T follicular helper cell (primary cell): Measurements from ENCODE around the gene HSPBAP1.
A peak's percentile ranks its signal among the peaks of the same experiment; 100 is the strongest.

Source experiments
- DNase-seq: peaks from one replicate; pipeline ENCODE4 v3.0.0-alpha.2; 2020; ENCODE audit warnings: low read depth
- total RNA-seq, 2 experiments: gene quantifications; one replicate each; lab custom pipeline; 2026; lab: John Stamatoyannopoulos, UW

HSPBAP1 gene, protein sequence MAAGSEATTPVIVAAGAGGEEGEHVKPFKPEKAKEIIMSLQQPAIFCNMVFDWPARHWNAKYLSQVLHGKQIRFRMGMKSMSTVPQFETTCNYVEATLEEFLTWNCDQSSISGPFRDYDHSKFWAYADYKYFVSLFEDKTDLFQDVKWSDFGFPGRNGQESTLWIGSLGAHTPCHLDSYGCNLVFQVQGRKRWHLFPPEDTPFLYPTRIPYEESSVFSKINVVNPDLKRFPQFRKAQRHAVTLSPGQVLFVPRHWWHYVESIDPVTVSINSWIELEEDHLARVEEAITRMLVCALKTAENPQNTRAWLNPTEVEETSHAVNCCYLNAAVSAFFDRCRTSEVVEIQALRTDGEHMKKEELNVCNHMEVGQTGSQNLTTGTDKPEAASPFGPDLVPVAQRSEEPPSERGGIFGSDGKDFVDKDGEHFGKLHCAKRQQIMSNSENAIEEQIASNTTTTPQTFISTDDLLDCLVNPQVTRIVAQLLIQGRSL
- total RNA-seq = 13.1 to 25.0 reads per million in 2 experiments

DNA sequence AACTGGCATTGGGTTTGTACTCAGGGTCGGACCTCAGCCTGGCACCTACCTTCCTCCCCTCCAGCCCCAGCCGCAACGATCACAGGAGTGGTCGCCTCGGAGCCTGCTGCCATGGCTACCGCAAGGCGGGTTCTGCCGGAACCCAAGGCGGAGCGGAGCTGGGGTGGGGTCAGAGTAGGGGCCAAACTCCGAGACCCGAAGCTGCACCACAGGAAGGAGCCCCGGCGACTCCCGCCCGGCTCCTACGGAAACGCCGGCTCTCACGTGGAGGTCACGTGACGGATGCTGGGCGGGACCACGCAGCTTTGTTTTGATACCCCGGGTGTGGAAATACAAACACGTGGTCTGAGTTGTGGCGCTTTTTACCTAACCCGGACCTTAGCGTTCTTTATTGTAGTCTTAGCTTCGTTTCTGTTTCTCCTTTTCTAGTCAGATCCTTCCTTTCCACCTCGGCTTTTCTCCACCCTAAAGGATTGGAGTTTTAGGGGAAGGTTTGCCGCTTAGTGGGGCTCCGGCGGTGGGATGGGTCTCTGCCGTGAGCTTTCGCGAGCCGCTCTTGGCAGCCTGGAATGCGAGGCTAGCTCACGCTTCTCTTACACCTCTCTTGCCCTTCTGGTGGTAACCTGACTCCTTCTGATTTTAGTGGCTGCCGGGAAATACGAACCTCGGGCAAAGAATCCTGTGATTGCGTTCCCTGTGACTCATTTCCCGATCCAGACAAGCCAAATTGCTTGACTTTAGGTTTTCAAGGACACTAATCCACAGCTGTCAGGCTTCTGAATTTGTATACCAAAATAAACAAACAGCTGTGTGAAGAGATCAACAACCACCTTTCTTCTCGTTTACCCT, at the start of gene HSPBAP1:
Gene HSPBAP1, minus strand, starts transcription at position 264 of the 849 bp plus-strand sequence. Its CDS starts 151 bp downstream, at position 113.
- peak; percentile 86 for DNase-seq

DNA sequence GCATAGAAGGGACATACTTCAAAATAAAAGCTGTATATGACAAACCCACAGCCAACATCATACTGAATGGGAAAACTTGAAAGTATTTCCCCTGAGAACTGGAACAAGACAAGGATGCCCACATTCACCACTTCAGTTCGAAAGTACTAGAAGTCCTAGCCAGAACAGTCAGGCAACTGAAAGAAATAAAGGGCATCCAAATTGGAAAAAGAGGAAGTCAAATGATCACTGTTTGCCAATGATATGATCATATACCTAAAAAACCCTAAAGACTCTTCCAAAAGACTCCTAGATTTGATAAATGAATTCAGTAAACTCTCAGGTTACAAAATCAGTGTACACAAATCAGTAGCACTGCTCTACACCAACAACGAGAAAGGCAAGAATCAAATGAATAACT, 42.0 kb upstream of the HSPBAP1 start:
- no peak for DNase-seq

DNA sequence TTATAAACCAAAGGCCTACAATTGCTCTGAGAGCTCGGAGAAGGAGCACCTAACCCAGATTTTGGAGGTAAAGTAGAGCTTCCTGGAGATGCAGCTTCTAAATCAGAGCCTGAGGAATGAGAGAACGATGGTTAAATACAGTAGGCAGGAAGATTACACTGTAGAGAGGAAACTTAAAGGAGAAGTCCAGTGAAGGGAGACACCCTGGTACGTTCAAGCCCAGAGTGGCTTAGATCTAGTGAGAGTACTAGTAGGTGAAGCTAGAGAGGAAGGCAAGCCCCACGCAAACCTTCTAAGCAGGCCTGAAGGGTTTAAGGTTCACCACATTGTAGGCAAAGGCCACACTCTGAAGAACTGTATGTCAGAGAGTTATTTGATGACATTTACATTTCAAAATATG, 34.6 kb upstream of the HSPBAP1 start:
- no peak for DNase-seq

DNA sequence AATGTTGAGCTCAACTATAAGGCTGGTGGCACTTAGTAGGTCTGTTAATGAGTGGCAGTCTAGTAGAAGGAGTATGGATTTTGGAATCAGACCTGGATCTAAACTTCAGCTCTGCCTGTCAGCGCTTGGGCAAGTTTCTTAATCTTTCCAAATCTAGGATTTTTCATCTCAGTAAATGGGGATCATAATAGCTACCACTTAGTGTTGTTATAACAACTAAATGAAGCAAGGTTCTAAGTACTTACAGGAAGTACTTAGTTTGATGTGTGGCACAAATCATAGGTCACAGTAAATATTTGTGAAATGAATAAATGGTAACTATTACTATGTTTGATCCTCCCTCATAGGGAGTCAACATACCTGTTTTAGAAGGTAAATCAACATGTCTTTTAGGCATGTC, 32.6 kb upstream of the HSPBAP1 start:
- no peak for DNase-seq

DNA sequence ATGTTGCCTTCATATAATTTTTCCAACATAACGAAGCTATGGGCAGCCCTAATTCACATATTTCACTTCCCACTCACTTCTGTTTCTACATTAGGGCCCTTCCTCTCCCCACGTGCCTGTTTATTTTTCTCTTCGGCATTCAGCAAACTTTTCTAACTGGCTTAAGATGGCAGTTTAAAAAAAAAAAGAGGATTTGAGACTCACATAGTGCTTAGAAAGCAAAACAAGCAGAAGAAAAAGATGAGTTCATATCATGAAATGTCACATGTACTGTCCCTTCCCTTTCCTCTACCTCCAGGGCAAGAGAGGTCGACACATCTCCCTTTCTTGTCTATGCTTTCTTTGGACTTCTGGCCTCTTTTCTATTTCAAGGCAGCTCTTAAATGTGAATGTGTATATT, 31.8 kb upstream of the HSPBAP1 start:
- no peak for DNase-seq

DNA sequence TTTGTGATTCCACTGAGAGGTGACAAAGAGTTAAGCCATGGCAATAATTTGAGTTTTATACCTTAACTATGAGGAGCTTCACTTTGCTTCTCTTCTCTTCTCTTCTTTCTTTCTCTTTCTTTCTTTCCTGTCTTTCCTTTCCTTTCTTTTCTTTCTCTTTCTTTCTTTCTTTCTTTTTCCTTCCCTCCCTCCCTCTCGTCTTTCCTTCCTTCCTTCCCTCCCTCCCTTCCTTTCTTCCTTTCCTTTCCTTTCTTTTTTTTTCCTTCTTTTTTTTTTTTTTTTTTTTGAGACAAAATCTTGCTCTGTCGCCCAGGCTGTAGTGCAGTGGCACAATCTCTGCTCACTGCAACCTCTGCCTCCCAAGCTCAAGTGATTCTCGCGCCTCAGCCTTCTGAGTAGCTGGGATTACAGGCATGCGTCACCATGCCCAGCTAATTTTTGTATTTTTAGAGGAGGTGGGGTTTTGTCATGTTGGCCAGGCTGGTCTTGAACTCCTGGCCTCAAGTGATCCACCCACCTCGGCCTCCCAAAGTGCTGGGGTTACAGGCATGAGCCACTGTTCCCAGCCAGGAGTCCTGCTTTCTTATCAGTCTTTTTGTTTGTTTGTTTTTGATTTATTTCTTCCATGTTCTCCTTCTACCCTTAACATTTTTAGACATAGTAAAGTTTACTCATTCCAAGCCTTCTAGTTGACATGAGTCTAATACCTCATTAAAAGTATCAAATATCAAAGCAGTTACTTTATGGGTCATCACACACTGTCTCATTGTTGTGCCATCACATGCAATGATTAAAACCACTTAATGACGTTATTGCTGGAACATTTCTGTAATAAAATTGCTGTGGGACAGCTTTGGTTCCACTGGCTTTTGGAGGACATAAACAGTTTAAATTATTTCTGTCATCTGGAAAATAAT, 31.1 kb upstream of the HSPBAP1 start:
- DNase-seq = no peak

DNA sequence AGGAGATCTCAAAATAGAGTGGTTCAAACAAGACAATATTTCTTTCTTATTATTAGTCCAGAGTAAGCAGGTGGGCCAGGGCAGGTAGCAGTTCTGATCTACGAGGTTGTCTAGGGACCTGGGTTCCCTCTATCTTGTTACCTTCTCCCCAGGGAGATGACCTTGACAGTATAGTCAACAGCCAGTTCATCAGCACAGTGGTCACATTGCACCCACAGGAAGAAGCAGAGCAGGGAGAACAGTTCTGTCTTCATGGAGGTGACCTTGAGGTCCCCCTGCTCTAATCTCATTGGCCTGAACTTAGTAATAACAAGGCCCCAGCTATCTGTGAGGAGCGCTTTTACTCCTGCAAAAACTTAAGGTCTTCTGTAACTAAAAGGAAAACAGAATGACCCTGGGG, 23.0 kb upstream of the HSPBAP1 start:
- no peak for DNase-seq

DNA sequence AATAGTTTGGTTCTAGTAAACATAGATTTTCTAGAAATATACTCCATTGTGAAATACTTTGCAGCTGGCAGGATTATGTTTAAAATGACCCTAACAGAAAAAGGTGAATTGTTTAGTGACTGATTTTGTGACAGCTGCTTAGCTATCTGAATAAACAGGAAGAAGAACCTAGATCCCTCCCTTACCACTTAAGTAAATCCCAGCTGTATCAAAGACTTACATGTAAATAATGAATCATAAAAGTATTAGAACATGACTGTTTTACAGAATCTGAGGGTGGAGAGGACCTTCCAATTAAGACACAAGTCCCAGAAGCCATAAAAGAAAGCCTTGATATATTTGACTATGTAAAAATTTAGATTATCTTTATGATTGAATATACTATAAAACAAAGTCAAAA, 17.1 kb upstream of the HSPBAP1 start:
- DNase-seq = no peak

DNA sequence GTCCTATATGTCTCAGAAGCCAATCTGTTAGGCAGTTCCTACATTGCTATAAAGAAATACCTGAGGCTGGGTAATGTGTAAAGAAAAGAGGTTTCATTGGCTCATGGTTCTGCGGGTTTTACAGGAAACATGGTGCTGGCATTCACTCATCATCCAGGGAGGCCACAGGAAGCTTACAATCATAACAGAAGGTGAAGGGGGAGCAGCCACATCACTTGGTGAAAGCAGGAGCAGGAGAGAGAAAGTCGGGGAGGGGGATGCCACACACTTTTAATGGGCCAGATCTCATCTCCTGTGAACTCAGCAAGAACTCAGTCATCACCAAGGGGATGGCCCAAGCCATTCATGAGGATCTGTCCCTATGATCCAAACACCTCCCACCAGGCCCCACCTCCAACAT, 10.3 kb upstream of the HSPBAP1 start:
- no peak for DNase-seq

DNA sequence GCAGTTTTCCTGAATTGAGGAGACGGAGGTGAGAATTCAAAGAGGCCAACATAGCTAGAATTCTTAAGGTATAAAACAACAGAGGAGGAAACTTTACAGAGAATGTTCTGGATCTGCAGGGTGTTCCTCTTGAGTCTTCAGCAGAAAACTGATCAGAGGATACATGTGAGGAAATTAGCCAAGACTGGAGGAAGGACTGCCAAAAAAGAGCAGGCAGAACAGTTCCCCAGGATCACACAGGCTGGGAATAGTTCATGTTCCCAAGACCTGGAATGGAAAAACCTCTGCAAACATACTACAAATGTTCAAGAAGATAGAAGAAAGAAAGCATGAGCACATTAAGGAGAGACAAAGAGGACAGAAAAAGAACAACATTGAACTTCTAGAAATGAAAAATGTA, 8.7 kb upstream of the HSPBAP1 start:
- no peak for DNase-seq

DNA sequence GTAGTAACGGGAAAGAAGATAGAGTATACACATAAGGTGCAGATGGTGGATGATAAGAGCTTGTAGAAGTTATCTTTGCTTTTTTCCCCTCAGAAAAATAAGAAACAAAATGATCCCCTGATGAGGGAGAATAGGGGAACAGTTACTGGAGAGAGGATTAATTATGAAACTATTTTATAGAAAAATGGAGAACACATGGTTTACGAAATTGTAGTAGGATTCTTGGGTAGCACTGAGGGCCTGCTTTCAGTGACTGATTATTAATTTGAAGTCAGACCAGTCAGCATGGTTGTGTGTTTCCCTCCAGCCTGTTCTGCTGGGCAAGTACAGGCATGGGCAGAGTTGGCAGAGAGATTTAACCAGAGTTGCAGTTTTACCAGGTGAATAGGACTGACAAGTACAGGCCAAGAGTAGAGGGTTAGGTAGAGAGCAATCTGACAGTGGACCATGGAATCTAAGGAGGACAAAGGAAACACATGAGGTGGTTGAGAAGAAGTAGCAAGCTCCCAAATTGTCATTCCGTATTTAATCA, 7.1 kb upstream of the HSPBAP1 start:
- no peak for DNase-seq

DNA sequence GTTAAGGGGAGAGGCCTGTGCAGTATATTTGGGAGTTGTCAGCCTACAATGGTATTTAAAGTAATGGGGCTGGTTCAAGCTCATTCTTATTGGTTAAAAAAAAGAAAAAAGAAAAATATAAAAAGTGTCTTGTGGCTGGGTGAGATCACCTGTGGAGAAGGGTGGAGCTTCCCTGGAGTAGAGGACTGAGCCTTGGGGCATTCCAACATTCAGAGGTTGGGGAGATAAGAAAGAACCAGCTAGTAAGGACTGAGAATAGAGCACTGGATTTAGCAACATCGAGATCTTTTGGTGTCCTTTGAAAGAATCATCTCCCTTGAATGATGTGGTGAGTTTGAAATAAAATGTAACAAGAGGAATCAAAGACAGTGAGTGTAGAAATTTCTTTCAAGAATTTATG, 6.4 kb upstream of the HSPBAP1 start:
- no peak for DNase-seq

DNA sequence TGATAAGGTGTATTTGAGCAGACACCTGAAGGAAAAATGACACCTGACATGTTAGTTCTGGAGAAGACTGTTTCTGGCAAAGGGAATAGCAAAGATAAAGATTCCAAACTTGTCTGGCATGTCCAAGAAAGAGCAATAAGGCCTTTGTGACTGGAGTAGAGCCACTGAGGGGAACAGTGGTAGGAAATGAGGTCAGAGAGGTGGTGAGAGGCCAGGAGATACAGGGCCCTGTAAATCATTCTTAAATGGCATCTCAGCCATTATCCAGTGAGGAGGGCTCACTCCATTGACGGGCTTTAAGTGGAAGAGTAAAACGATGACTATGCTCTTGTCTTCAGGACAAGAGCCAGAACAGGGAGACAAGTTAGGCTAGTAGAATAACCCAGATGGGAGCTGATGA, 5.7 kb upstream of the HSPBAP1 start:
- no peak for DNase-seq

DNA sequence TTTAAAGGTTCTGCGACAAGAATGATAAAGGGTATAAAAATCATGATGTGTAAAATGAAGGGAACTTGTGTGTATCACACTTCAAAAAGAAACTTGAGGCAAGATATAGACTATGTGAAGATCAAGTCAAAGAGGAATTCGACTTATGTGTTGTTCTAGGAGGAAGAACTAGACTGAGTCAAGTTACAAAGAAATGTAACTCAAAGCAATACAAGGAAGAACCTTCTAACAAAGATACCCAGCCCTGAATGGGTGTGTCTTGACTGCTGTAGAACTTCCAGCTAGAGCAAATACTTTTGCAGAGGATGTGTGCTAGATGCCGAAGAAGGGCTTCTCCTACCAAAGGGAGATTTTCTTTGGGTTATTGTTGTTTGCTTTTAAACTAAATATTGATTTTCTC, 3.7 kb upstream of the HSPBAP1 start:
- DNase-seq = no peak

DNA sequence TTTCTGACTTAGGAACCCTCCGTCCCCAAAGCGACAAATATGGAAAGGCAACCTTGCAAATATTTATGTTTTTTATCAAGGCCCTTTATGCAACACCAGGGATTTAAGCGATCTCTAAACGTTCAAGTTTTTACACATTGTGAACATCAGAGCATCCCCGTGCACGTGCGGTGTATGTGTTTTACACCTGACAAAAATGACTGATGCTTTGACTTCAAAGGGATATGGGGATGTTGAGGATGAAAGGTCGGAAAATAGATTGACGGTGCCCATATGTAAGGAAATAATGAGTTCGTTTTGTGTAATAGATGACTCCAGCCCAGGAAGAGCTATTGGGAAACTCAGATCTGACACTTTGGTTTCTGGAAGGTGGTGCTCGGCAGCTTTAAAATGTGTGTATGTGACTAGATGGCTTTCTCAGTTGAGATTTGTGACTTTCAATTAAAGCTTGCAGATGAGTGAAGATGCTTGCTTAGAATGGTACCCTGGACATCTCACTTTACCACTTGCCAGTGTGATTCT, 2.1 kb upstream of the HSPBAP1 start:
- DNase-seq = no peak

DNA sequence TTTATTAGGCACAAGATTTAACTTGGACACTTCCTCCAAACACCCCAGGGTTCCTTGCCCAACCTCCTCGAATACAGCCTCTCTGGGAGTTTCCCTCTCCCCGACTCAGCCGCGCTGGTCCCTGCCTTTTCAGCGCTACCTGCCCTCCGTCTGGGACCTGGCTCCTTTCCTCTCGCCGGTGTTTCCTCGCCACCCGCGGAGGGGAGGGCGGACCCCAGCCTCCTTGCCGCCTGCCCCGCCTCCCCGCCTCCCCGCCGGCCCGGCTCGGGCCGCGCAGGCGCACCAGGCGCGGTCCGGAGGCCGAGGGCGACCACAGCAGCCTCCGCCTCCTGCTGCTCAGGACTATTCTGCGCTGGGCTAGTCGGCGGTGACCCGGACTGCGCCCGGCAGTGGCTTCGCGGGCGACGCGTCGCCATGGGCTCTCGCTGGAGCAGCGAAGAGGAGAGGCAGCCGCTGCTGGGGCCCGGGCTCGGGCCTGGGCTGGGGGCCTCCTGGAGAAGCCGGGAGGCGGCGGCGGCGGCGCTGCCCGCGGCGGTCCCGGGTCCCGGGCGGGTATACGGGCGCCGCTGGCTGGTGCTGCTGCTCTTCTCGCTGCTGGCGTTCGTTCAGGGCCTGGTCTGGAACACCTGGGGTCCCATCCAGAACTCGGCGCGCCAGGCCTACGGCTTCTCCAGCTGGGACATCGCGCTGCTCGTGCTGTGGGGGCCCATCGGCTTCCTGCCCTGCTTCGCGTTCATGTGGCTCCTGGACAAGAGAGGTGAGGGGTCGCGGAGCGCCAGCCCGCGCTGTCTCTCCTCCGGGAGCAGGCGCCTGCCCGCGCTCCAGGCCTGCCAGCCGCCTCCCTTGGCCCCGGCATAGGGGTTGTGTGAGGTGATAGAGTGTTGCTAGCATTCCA, 1.4 kb upstream of the HSPBAP1 start, which contains the start of gene SLC49A4:
Gene SLC49A4, plus strand, starts transcription at position 291 of the 895 bp plus-strand sequence. Its CDS starts 124 bp downstream, at position 415.
- peak; percentile 48 for DNase-seq

DNA sequence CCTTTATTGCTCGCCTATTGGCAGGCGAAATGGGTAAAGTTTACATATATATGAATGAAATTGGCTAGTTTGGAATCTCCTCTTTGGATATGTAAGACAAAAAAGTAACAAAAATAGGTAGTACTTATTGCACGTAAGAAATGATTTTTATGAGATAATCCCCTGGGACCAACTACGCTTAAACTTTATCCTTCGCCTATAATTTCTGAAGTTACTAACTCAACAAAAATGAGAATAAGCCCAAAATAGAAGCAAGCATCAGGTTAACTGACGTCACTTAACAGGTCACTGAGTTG, 800 bp upstream of the HSPBAP1 start:
- no peak for DNase-seq

DNA sequence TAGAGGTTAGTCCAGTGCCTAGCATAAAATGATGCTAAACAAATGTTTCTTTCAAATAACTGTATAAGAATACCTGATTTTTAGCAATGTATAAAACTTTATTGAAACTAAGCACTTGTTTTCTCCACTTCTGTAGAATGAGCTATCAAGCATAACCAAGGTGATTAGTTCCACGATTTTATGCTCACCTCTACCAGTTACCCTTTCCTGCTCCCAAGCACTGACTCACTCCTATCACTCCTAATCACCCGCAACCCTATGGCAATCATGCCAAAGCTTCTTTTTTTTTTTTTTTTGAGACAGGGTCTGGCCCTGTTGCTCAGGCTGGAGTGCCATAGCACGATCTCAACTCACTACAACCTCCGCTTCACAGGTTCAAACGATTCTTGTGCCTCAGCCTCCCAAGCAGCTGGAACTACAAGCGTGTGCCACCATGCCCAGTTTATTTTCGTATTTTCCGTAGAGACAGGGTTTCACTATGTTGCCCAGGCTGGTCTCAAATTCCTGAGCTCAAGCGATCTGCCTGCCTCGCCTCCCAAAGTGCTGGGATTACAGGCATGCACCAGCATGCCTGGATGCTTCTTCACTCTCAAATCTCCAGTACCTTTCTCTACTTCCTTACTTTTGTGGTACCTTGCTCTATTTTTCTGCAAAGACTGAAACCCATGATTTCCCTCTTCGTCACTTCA, 3.9 kb downstream of the HSPBAP1 start:
- no peak for DNase-seq

DNA sequence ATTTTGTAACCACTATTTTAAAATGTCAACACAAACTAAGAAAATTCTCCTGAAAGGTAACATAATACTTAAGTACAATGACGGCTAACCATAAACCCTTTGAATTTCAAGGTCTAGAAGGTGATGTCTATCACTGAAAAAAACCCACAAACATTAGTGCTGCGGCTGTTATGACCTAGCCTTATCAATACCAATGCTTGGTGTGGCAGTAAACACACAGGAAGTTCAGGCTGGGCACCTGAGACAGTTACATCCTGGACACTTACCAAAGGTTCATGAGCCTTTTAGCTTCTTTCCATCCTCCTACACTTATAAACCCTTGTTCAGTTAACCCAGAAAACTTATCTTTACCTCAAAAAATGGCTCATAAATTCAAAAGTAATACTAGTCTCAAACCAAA, 5.8 kb downstream of the HSPBAP1 start:
- no peak for DNase-seq

DNA sequence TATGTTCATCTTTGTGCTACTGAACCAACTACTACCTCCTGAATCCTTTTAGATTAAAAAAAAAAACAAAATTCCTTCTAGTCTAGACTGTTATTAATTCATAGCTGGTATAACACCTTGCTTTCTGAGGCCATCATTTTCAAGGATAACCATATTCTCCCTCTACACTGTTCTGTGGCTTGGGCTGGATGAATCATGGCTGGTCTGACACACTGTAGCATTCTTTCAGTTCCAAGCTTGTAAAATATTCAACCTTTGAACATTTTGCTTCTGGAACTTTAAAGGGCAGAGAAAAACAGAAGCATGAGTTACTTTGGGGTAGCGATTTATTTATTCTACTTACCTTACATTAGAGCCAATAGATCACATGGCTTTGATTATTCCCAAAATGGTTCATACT, 7.6 kb downstream of the HSPBAP1 start:
- DNase-seq = no peak
